GM23248 (cell line): Measurements from ENCODE around the gene CNKSR3. TPM values are rescaled to one million over a fixed set of nuclear protein-coding genes. Genes with fewer than 3 reads are reported as not detected.

Experiments used
- DNase-seq: peaks from one replicate; pipeline ENCODE4 v3.0.0-alpha.2; 2015
- H2AFZ ChIP-seq: fragments of 200-600 bp; sonication (generic); 2 replicates; pipeline ENCODE4 v1.6.1; 2016; ENCODE audit warnings: antibody characterized with exemption
- H3F3A ChIP-seq: fragments of 200-600 bp; sonication (generic); 2 replicates; pipeline ENCODE4 v1.6.1; 2016; ENCODE audit warnings: mild to moderate bottlenecking, antibody characterized with exemption, mixed run types; ENCODE audit not compliant: insufficient read depth
- H3K27ac ChIP-seq: fragments of 200-600 bp; sonication (generic); 2 replicates; pipeline ENCODE4 v1.5.1; 2016; ENCODE audit warnings: mild to moderate bottlenecking
- H3K27me3 ChIP-seq: fragments of 200-600 bp; sonication (generic); replicated peaks from 2 replicates; pipeline ENCODE4 v1.6.1; 2016; ENCODE audit warnings: mild to moderate bottlenecking; ENCODE audit not compliant: insufficient read depth
- H3K36me3 ChIP-seq: fragments of 200-600 bp; sonication (generic); 2 replicates; pipeline ENCODE4 v1.6.1; 2016; ENCODE audit warnings: low read depth, mild to moderate bottlenecking
- H3K4me1 ChIP-seq: fragments of 200-600 bp; sonication (generic); 2 replicates; pipeline ENCODE4 v1.6.1; 2016; ENCODE audit warnings: mild to moderate bottlenecking; ENCODE audit not compliant: insufficient read depth
- H3K4me2 ChIP-seq: fragments of 200-600 bp; sonication (generic); one replicate; pipeline ENCODE4 v1.6.1; 2016; ENCODE audit warnings: mild to moderate bottlenecking; ENCODE audit not compliant: unreplicated experiment
- H3K4me3 ChIP-seq: fragments of 200-600 bp; sonication (generic); 2 replicates; pipeline ENCODE4 v1.5.1; 2016; ENCODE audit warnings: mild to moderate bottlenecking
- H3K79me2 ChIP-seq: fragments of 200-600 bp; sonication (generic); 2 replicates; pipeline ENCODE4 v1.6.1; 2016; ENCODE audit warnings: mild to moderate bottlenecking; ENCODE audit not compliant: insufficient read depth
- H3K9ac ChIP-seq: fragments of 200-600 bp; sonication (generic); 2 replicates; pipeline ENCODE4 v1.6.1; 2016; ENCODE audit warnings: mild to moderate bottlenecking
- H3K9me2 ChIP-seq: fragments of 200-600 bp; sonication (generic); 2 replicates; pipeline ENCODE4 v1.6.1; 2016; ENCODE audit warnings: mixed run types, mild to moderate bottlenecking, moderate library complexity; ENCODE audit not compliant: insufficient read depth
- H3K9me3 ChIP-seq: fragments of 200-600 bp; sonication (generic); one replicate; pipeline ENCODE4 v1.6.1; 2017; ENCODE audit warnings: low read depth
- H4K20me1 ChIP-seq: fragments of 200-600 bp; sonication (generic); 2 replicates; pipeline ENCODE4 v1.6.0; 2016; ENCODE audit not compliant: insufficient read depth
- EZH2 ChIP-seq: fragments of 200-600 bp; sonication (generic); IDR thresholded peaks from 2 replicates; pipeline ENCODE4 v1.6.1; 2018; ENCODE audit warnings: antibody characterized with exemption, mild to moderate bottlenecking; ENCODE audit not compliant: insufficient read depth, poor library complexity, severe bottlenecking
- EZH2phosphoT487 ChIP-seq: fragments of 200-600 bp; sonication (generic); IDR thresholded peaks from 2 replicates; pipeline ENCODE4 v1.6.1; 2018; ENCODE audit warnings: antibody characterized with exemption, moderate library complexity, mild to moderate bottlenecking, low read depth; ENCODE audit not compliant: insufficient read depth
- WGBS, 2 experiments: methylation state at CpG; one replicate each; pipeline ENCODE4 v1.1.6; 2015 to 2017; ENCODE audit warnings: low lambda C conversion rate in 2 of 2, low coverage in 1 of 2; ENCODE audit errors: missing lambda C conversion rate in 2 of 2; 5-methylcytosine and 5-hydroxymethylcytosine counted together
- in situ Hi-C: fragments of 300-500 bp; cut with MboI; formaldehyde crosslinking; loops from 2 replicates; pipeline ENCODE4 v1.15.0; 2020
- polyA plus RNA-seq: library from polyadenylated mRNA; unstranded; fragments of >200 nt; fragmentation: Nextera tagmentation; extraction: Ambion mirVana; gene quantifications from 2 replicates; pipeline ENCODE4 v1.2.1, GENCODE V29; 2016
- total RNA-seq: library from RNA; depleted of rRNA; stranded (reverse); fragments of >200 nt; shearing (Covaris generic); gene quantifications from 2 replicates; pipeline ENCODE4 v1.2.3, GENCODE V29; 2014

Gene CNKSR3
- total and polyA plus RNA-seq, 2 experiments from 2014 or later = 1.7 to 1.9 TPM

DNA sequence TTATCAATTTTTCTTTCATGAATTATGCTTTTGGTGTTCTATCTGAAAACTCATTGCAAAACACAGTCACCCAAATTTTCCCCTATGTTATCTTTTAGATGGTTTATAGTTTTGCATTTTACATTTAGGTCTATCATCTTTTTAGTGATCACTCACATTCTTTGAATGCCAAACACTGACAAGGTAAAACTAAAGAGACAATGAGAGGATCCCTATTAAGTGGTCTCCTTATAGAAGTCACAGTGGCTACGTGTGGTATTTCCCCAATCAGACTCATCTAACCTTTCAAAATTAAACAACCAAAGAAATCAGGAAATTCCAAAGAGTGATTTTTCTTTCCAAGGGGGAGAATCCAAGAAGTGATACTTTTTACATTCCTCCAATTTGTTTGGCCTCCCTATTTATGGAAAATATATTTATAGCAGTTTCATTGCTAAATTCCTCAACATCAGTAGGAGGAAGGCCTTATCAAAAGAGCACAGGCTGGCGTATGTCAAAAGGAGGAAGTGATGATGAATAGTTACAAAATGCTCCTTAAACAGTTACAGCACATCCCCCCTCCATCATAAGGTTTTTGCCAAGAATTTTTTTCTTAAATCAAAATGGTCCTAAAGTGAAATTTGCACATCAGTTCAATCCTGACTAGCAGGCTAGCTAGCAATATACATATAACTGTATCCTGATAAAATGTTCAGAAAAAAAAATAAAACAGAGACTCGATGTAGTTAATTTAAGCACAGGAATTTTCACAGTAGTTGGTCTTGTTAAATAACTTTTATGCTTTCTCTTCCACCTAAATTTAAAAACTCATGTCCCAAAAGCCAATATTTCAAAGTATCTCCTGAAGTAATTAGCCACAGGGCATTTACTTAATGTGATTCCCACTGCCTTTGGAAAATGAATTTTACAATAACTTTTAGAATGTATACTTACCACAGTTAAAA lies 77.7 kb downstream of the CNKSR3 start:
- Histone ChIP-seq H3K9me2 (no peaks in the 10 kb centered on the region), H4K20me1 (no peaks in the 10 kb centered on the region), H3K4me3 (no peak overlapping the region), H3K9ac (no peak overlapping the region), H2AFZ (0 out of 2 replicates have a peak overlapping the region, but pooled peaks have one; percentile 10), H3K79me2 (no peaks in the 10 kb centered on the region), H3K4me1 (peaks cover 21% of the 10 kb centered on the region), H3F3A (no peaks in the 10 kb centered on the region; the same call in 1 of the 2 replicates), H3K9me3 (no peaks in the 10 kb centered on the region), H3K27me3 (no peaks in the 10 kb centered on the region), H3K4me2 (peak overlapping the region; percentile 4), H3K27ac (no peak overlapping the region), H3K36me3 (no peaks in the 10 kb centered on the region)
- DNase-seq = peak; percentile 6
- in situ Hi-C loops = no loop called here
- TF ChIP-seq EZH2phosphoT487 (no peak), EZH2 (no peak)
- 57 to 58% methylated on average over 3 of the region's 3 CpGs for WGBS, 2 experiments

DNA sequence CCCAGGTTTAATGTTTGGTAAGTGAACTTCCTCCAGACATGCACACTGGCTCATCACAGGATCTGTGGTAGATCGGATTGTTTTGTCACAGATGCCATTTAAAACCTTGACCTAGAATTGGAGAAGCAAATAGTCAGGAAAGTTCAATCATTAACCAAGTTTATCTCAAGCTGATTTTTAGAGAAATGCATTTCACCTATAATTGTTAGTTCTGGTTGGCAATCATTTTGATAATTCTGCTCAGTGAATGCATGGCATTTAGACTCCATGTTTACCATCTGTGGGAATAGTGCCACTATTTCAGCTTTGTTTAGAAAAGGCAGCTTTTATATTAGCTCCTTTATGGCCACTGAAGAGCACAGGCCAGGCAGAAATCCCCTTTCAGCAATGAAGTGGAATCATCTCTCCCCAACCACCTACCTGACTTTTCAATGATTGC lies 80.0 kb downstream of the CNKSR3 start:
- H3K4me1 ChIP-seq = peaks cover 21% of the 10 kb centered on the region
- H3K79me2 ChIP-seq = no peaks in the 10 kb centered on the region
- no peaks in the 10 kb centered on the region for H3K36me3 ChIP-seq
- in situ Hi-C loops = no loop called here
- H3K9me2 ChIP-seq = no peaks in the 10 kb centered on the region
- no peak overlapping the region for H3K9ac ChIP-seq
- H2AFZ ChIP-seq = no peak overlapping the region
- no peaks in the 10 kb centered on the region for H4K20me1 ChIP-seq
- H3K4me2 ChIP-seq = no peak overlapping the region
- H3F3A ChIP-seq = no peaks in the 10 kb centered on the region; the same call in 1 of the 2 replicates
- H3K4me3 ChIP-seq = no peak overlapping the region
- no peaks in the 10 kb centered on the region for H3K27me3 ChIP-seq
- TF ChIP-seq EZH2phosphoT487 = no peak
- no peak for TF ChIP-seq EZH2
- no peak for DNase-seq
- H3K27ac ChIP-seq = no peak overlapping the region
- WGBS, 2 experiments = 80 to 90% methylated on average over 1 of the region's 1 CpG
- H3K9me3 ChIP-seq = no peaks in the 10 kb centered on the region

DNA sequence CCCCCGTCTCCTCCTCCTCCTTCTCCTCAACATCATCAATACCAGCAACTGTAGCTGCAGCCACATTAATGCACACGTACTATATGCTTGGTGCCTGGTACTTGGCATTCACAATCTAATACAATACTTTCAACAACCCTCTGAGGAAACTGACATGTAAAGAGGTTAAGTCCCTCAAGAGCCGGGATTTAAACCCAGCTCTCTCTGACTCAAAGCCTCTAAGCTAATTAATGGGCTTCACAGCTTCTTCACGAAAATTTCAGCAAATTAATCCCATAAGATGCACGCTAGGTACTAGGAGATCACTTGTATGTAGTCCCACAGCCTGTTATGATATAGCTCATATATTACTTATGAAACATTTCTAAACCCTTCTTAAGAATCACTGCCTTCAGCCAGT lies 80.8 kb downstream of the CNKSR3 start:
- DNase-seq = no peak
- Histone ChIP-seq H2AFZ (no peak overlapping the region), H3K4me1 (peaks cover 21% of the 10 kb centered on the region), H3K79me2 (no peaks in the 10 kb centered on the region), H3K27me3 (no peaks in the 10 kb centered on the region), H3K27ac (no peak overlapping the region), H3K9ac (no peak overlapping the region), H3F3A (no peaks in the 10 kb centered on the region; the same call in 1 of the 2 replicates), H3K9me2 (no peaks in the 10 kb centered on the region), H3K4me2 (no peak overlapping the region), H4K20me1 (no peaks in the 10 kb centered on the region), H3K9me3 (no peaks in the 10 kb centered on the region), H3K4me3 (no peak overlapping the region), H3K36me3 (no peaks in the 10 kb centered on the region)
- TF ChIP-seq EZH2 = no peak
- TF ChIP-seq EZH2phosphoT487 = no peak
- WGBS, 2 experiments = 95 to 99% methylated on average over 5 of the region's 5 CpGs
- in situ Hi-C loops = no loop called here

GRCh38 chr6:154428897-154429296 lies 81.6 kb downstream of the CNKSR3 start:
- no peaks in the 10 kb centered on the region; the same call in 1 of the 2 replicates for H3F3A ChIP-seq
- H3K4me1 ChIP-seq = peaks cover 21% of the 10 kb centered on the region
- H3K9me2 ChIP-seq = no peaks in the 10 kb centered on the region
- H3K27ac ChIP-seq = no peak overlapping the region
- WGBS, 2 experiments = 62 to 64% methylated on average over 3 of the region's 3 CpGs
- peak; percentile 79 for DNase-seq
- no peaks in the 10 kb centered on the region for H3K36me3 ChIP-seq
- H3K4me2 ChIP-seq = no peak overlapping the region
- in situ Hi-C loops = no loop called here
- no peaks in the 10 kb centered on the region for H3K79me2 ChIP-seq
- no peaks in the 10 kb centered on the region for H4K20me1 ChIP-seq
- H3K9me3 ChIP-seq = no peaks in the 10 kb centered on the region
- TF ChIP-seq EZH2 (no peak), EZH2phosphoT487 (no peak)
- H3K9ac ChIP-seq = no peak overlapping the region
- no peaks in the 10 kb centered on the region for H3K27me3 ChIP-seq
- H2AFZ ChIP-seq = no peak overlapping the region
- H3K4me3 ChIP-seq = no peak overlapping the region
